ENCODE measurements around the gene GABRG3. TPM values are rescaled to one million over a fixed set of nuclear protein-coding genes. Genes with fewer than 3 reads are reported as not detected.
"Not testable (repeated sequence)": the region's sequence is repeated elsewhere in the genome, so short reads cannot be mapped to it uniquely, and the experiment has no call there.

The GABRG3 gene
- total RNA-seq, 1 experiment from 2014 or later, result 0.20 TPM

GRCh38 chr15:26985050-26985449, 14.1 kb downstream of the GABRG3 start:
- no peak for DNase-seq (ENCODE audit: extremely low read depth, low read depth)

- DNase-seq (ENCODE audit: extremely low read depth, low read depth), result no peak
Measured at GRCh38 chr15:26996250-26996649, 25.3 kb downstream of the GABRG3 start.

GRCh38 chr15:27003003-27003402, 32.0 kb downstream of the GABRG3 start:
- not testable (repeated sequence) for DNase-seq (ENCODE audit: extremely low read depth, low read depth)

GRCh38 chr15:27004226-27004625, 33.2 kb downstream of the GABRG3 start:
- not testable (repeated sequence) for DNase-seq (ENCODE audit: extremely low read depth, low read depth)

GRCh38 chr15:27017168-27017809, 46.3 kb downstream of the GABRG3 start:
- peak; percentile 70 for DNase-seq (ENCODE audit: extremely low read depth, low read depth)

GRCh38 chr15:27019687-27020086, 48.7 kb downstream of the GABRG3 start:
- no peak for DNase-seq (ENCODE audit: extremely low read depth, low read depth)

- DNase-seq (ENCODE audit: extremely low read depth, low read depth), result no peak
Measured at GRCh38 chr15:27025481-27025966, 54.5 kb downstream of the GABRG3 start.

- DNase-seq (ENCODE audit: extremely low read depth, low read depth), result no peak
Measured at GRCh38 chr15:27027229-27027628, 56.2 kb downstream of the GABRG3 start.

- DNase-seq (ENCODE audit: extremely low read depth, low read depth), result peak; percentile 1
Measured at GRCh38 chr15:27028858-27029477, 58.0 kb downstream of the GABRG3 start.

- no peak for DNase-seq (ENCODE audit: extremely low read depth, low read depth)
Measured at GRCh38 chr15:27036210-27036609, 65.2 kb downstream of the GABRG3 start.

GRCh38 chr15:27037501-27037900, 66.5 kb downstream of the GABRG3 start:
- DNase-seq (ENCODE audit: extremely low read depth, low read depth), result no peak

- DNase-seq (ENCODE audit: extremely low read depth, low read depth), result no peak
Measured at GRCh38 chr15:27039152-27039551, 68.2 kb downstream of the GABRG3 start.

GRCh38 chr15:27042230-27042629, 71.2 kb downstream of the GABRG3 start:
- DNase-seq (ENCODE audit: extremely low read depth, low read depth), result no peak

GRCh38 chr15:27042646-27043045, 71.7 kb downstream of the GABRG3 start:
- no peak for DNase-seq (ENCODE audit: extremely low read depth, low read depth)

- no peak for DNase-seq (ENCODE audit: extremely low read depth, low read depth)
Measured at GRCh38 chr15:27043770-27044169, 72.8 kb downstream of the GABRG3 start.

- no peak for DNase-seq (ENCODE audit: extremely low read depth, low read depth)
Measured at GRCh38 chr15:27045796-27046195, 74.8 kb downstream of the GABRG3 start.

- DNase-seq (ENCODE audit: extremely low read depth, low read depth), result no peak
Measured at GRCh38 chr15:27046880-27047279, 75.9 kb downstream of the GABRG3 start.

- DNase-seq (ENCODE audit: extremely low read depth, low read depth), result no peak
Measured at GRCh38 chr15:27050163-27050562, 79.2 kb downstream of the GABRG3 start.

GRCh38 chr15:27054426-27054825, 83.4 kb downstream of the GABRG3 start:
- DNase-seq (ENCODE audit: extremely low read depth, low read depth), result no peak

- no peak for DNase-seq (ENCODE audit: extremely low read depth, low read depth)
Measured at GRCh38 chr15:27057904-27058645, 87.1 kb downstream of the GABRG3 start.

GRCh38 chr15:27058939-27059338, 88.0 kb downstream of the GABRG3 start:
- DNase-seq (ENCODE audit: extremely low read depth, low read depth), result no peak
